Measurements from ENCODE around the gene FBXO40. TPM values are rescaled to one million over a fixed set of nuclear protein-coding genes. Genes with fewer than 3 reads are reported as not detected.

Gene FBXO40, protein sequence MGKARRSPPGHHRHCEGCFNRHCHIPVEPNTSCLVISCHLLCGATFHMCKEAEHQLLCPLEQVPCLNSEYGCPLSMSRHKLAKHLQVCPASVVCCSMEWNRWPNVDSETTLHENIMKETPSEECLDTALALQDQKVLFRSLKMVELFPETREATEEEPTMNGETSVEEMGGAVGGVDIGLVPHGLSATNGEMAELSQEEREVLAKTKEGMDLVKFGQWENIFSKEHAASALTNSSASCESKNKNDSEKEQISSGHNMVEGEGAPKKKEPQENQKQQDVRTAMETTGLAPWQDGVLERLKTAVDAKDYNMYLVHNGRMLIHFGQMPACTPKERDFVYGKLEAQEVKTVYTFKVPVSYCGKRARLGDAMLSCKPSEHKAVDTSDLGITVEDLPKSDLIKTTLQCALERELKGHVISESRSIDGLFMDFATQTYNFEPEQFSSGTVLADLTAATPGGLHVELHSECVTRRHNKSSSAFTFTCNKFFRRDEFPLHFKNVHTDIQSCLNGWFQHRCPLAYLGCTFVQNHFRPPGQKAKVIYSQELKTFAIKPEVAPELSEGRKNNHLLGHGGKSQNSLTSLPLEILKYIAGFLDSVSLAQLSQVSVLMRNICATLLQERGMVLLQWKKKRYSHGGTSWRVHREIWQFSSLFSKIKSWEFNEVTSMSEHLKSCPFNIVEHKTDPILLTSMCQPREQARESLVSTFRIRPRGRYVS
- not detected in 2 replicates for total RNA-seq

GRCh38 chr3:121592856-121593702 lies at the start of gene FBXO40:
Gene FBXO40, plus strand, starts transcription at chr3:121593379. Its CDS starts 27,197 bp downstream, at chr3:121620576.

GRCh38 chr3:121545574-121546455 lies 47.4 kb upstream of the FBXO40 start, which contains the start of gene POLQ:
Gene POLQ, minus strand, starts transcription at chr3:121545988. Its CDS starts 111 bp downstream, at chr3:121545877.

DNA sequence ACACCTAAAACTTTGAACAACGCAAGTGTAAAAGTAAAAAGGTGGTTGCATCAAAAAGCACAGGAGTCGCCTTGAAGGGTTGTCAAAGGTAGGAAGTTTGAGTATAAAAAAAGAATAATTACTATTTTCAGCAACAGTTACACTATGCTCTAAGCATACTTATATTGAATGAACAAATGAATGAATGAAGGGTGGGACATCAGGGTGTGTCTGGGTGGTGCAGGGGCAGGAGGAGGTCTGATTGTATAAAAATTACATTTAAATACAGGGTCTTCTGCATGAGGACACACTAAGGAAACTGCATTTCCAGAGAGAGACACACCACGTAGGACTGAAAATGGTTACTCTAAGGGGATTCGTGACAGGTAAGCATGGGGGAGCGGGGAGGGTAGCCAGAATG lies 25.5 kb upstream of the FBXO40 start, which contains the start of gene ARGFX:
TSS of gene ARGFX (plus strand) at position 301 of the 400 bp plus-strand sequence. CDS start 2,765 bp downstream, outside the sequence.

GRCh38 chr3:121660356-121661171 lies 67.4 kb downstream of the FBXO40 start, which contains the start of gene HCLS1:
Gene HCLS1, minus strand, starts transcription at chr3:121660903. Its CDS starts 2,556 bp downstream, at chr3:121658347.

Small RNA genes lying within 50 kb of the gene (small RNA-seq; reads per million reads assigned to genes)
- gene RNU4-62P: not detected

Other genes with a start within 250 kb of the FBXO40 start
- 0.85 and 1.3 TPM in 2 replicates for gene POLQ, start 47.4 kb upstream of the FBXO40 start, total RNA-seq
- gene ARGFX, start 25.4 kb upstream of the FBXO40 start, total RNA-seq: not detected in 2 replicates
- 1.3 and 2.6 TPM in 2 replicates for gene HCLS1, start 67.5 kb downstream of the FBXO40 start, total RNA-seq
- 47.8 and 48.0 TPM in 2 replicates for gene GOLGB1, start 156.4 kb downstream of the FBXO40 start, total RNA-seq
- gene IQCB1, start 241.7 kb downstream of the FBXO40 start, total RNA-seq: 15.8 and 17.8 TPM in 2 replicates
- gene EAF2, start 241.8 kb downstream of the FBXO40 start, total RNA-seq: 0.97 and 1.5 TPM in 2 replicates